ENCODE measurements around the gene AFAP1. TPM values are rescaled to one million over a fixed set of nuclear protein-coding genes. Genes with fewer than 3 reads are reported as not detected.

Gene AFAP1
- total RNA-seq, 1 donor from 2014 or later: 6.7 TPM

DNA sequence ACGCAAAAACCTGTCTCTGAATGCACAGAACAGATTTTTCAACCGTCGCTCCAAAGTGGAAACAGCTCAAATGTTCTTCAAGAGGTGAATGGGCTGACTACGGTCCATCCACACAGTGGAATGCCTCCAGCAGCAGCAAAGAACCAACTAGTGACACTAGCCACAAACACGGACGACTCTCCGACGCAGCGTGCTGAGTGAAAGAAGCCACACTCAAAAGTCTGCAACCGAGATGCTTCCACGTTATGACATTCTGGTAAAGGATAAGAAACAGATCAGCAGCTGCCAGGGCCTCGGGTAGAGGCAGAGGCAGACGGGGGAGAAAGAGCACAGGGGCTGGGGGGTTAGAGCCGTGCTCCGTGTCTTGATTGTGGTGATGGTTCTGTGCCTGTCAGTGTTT is 125.2 kb downstream of the AFAP1 start:
- Histone ChIP-seq H3F3A (ENCODE audit: low read depth) (no peaks in the 10 kb centered on the region), H4K20me1 (ENCODE audit: low read depth) (no peaks in the 10 kb centered on the region), H3K36me3 (no peaks in the 10 kb centered on the region), H2AFZ (replicated peaks) (no peak overlapping the region), H3K27me3 (no peaks in the 10 kb centered on the region), H3K9me3 (ENCODE audit: low read depth) (no peaks in the 10 kb centered on the region), H3K9ac (no peak overlapping the region), H3K27ac (no peak overlapping the region), H3K79me2 (ENCODE audit: low read depth) (no peaks in the 10 kb centered on the region), H3K4me2 (no peak overlapping the region), H3K4me3 (no peak overlapping the region), H3K4me1 (peaks cover 12% of the 10 kb centered on the region)
- peaks cover 3% of the 10 kb centered on the region for H3K36me3 Mint-ChIP-seq
- TF ChIP-seq EZH2phosphoT487 (IDR thresholded peaks at IDR 0.05): no peak
- TF ChIP-seq, protein P1, sequence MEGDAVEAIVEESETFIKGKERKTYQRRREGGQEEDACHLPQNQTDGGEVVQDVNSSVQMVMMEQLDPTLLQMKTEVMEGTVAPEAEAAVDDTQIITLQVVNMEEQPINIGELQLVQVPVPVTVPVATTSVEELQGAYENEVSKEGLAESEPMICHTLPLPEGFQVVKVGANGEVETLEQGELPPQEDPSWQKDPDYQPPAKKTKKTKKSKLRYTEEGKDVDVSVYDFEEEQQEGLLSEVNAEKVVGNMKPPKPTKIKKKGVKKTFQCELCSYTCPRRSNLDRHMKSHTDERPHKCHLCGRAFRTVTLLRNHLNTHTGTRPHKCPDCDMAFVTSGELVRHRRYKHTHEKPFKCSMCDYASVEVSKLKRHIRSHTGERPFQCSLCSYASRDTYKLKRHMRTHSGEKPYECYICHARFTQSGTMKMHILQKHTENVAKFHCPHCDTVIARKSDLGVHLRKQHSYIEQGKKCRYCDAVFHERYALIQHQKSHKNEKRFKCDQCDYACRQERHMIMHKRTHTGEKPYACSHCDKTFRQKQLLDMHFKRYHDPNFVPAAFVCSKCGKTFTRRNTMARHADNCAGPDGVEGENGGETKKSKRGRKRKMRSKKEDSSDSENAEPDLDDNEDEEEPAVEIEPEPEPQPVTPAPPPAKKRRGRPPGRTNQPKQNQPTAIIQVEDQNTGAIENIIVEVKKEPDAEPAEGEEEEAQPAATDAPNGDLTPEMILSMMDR (IDR thresholded peaks at IDR 0.05): no peak
- no peak for TF ChIP-seq EZH2 (IDR thresholded peaks at IDR 0.05)
- H3K4me1 Mint-ChIP-seq: peaks cover 53% of the 10 kb centered on the region
- peak overlapping the region; percentile 36 for H3K27ac Mint-ChIP-seq
- DNase-seq (ENCODE audit: low spot score): no peak
- H3K4me3 Mint-ChIP-seq: no peak overlapping the region
- peaks cover 2% of the 10 kb centered on the region for H3K27me3 Mint-ChIP-seq (ENCODE audit: insufficient read depth, low read depth)
- H3K9me3 Mint-ChIP-seq: no peaks in the 10 kb centered on the region

DNA sequence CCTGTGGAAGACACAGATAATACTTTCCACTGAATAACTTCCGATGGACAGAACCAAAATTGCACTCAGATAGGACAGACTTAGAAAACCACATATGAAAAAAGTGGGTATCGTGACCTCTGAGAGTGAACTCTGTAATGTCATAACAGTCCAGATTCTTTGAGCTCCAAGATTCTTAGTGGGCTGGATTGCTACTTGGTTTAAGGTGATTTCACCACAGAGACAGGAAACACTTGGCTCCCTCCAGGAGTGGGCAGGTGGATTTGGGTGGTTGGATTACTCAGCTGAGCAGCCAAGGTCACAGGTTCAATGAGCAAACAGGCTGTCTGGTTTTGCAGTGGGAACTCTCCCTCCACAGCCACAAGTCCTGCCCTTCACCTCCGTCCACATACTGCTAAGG is 126.0 kb downstream of the AFAP1 start:
- Histone ChIP-seq H3K4me2 (no peak overlapping the region), H3K4me1 (peaks cover 12% of the 10 kb centered on the region), H2AFZ (replicated peaks) (no peak overlapping the region), H3K36me3 (no peaks in the 10 kb centered on the region), H3K27ac (no peak overlapping the region), H3K27me3 (no peaks in the 10 kb centered on the region), H3F3A (ENCODE audit: low read depth) (no peaks in the 10 kb centered on the region), H3K4me3 (no peak overlapping the region), H3K79me2 (ENCODE audit: low read depth) (no peaks in the 10 kb centered on the region), H3K9me3 (ENCODE audit: low read depth) (no peaks in the 10 kb centered on the region), H3K9ac (no peak overlapping the region), H4K20me1 (ENCODE audit: low read depth) (no peaks in the 10 kb centered on the region)
- no peak for DNase-seq (ENCODE audit: low spot score)
- peaks cover 46% of the 10 kb centered on the region for H3K4me1 Mint-ChIP-seq
- H3K36me3 Mint-ChIP-seq: peaks cover 6% of the 10 kb centered on the region
- peaks cover 2% of the 10 kb centered on the region for H3K27me3 Mint-ChIP-seq (ENCODE audit: insufficient read depth, low read depth)
- no peak overlapping the region for H3K27ac Mint-ChIP-seq
- no peaks in the 10 kb centered on the region for H3K9me3 Mint-ChIP-seq
- no peak overlapping the region for H3K4me3 Mint-ChIP-seq
- TF ChIP-seq, protein P1 (IDR thresholded peaks at IDR 0.05): no peak
- no peak for TF ChIP-seq EZH2phosphoT487 (IDR thresholded peaks at IDR 0.05)

DNA sequence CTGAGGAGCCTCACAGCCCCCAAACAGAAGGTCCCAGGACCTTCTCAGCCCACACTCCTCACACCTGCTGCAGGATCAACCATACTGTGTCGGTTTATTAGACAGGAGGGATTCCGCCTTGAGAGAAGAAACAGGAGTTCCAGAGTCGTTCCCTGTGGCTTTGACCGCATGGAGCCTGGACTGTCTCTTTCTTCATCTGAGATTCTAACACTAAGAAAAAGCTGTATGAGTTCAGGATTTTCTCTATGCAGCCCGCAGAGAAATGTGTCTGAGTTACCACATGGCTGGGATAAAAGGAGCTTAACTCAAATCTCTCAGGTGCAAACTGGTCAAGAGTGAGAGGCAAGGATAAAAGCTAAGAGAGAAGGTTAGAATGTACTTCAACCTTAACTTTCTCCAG is 126.7 kb downstream of the AFAP1 start:
- Mint-ChIP-seq H3K36me3 (peaks cover 9% of the 10 kb centered on the region), H3K4me1 (peaks cover 45% of the 10 kb centered on the region), H3K9me3 (no peaks in the 10 kb centered on the region), H3K27ac (peak overlapping the region; percentile 29), H3K4me3 (no peak overlapping the region), H3K27me3 (ENCODE audit: insufficient read depth, low read depth) (peaks cover 2% of the 10 kb centered on the region)
- Histone ChIP-seq H3K79me2 (ENCODE audit: low read depth) (no peaks in the 10 kb centered on the region), H4K20me1 (ENCODE audit: low read depth) (no peaks in the 10 kb centered on the region), H3F3A (ENCODE audit: low read depth) (no peaks in the 10 kb centered on the region), H3K27ac (no peak overlapping the region), H3K4me2 (no peak overlapping the region), H3K9ac (no peak overlapping the region), H3K9me3 (ENCODE audit: low read depth) (no peaks in the 10 kb centered on the region), H3K4me1 (peaks cover 12% of the 10 kb centered on the region), H3K36me3 (no peaks in the 10 kb centered on the region), H2AFZ (replicated peaks) (no peak overlapping the region), H3K4me3 (no peak overlapping the region), H3K27me3 (no peaks in the 10 kb centered on the region)
- TF ChIP-seq EZH2phosphoT487 (IDR thresholded peaks at IDR 0.05) (no peak), EZH2 (IDR thresholded peaks at IDR 0.05) (no peak)
- TF ChIP-seq, protein P1 (IDR thresholded peaks at IDR 0.05): no peak
- DNase-seq (ENCODE audit: low spot score): no peak

Data from neural progenitor cell (in vitro differentiated cells).